Breast epithelium (tissue), 4 donors: ENCODE results near the gene NME9. TPM values are rescaled to one million over a fixed set of nuclear protein-coding genes. Genes with fewer than 3 reads are reported as not detected.

Experiments
- DNase-seq, 2 donors: peaks; one replicate each; pipeline ENCODE4 v3.0.0-alpha.2; 2019; ENCODE audit warnings: low spot score in 2 of 2
- H3K27ac ChIP-seq, 2 donors: fragments of 200-600 bp; sonication (generic) in 1 of 2; one replicate each; pipeline ENCODE4 v1.5.1; 2016 to 2019; ENCODE audit warnings: mild to moderate bottlenecking in 1 of 2
- H3K27me3 ChIP-seq, 2 donors: fragments of 200-600 bp; sonication (generic) in 1 of 2; one replicate each; pipeline versions ENCODE4 v1.5.1 to v1.6.0; 2017 to 2019; ENCODE audit warnings: control low read depth in 1 of 2, mild to moderate bottlenecking in 1 of 2
- H3K36me3 ChIP-seq: fragments of 200-600 bp; one replicate; pipeline ENCODE4 v1.5.1; 2019
- H3K4me1 ChIP-seq, 2 donors: fragments of 200-600 bp; sonication (generic); one replicate each; pipeline ENCODE4 v1.5.1; 2016 to 2019; ENCODE audit warnings: control low read depth in 1 of 2
- H3K4me3 ChIP-seq, 3 donors: fragments of 200-600 bp; sonication (generic); 1 replicate in 2 of 3; 2 replicates in 1 of 3; pipeline ENCODE4 v1.5.1; 2016 to 2019; ENCODE audit warnings: mild to moderate bottlenecking in 3 of 3, moderate library complexity in 2 of 3
- H3K9me3 ChIP-seq, 2 donors: fragments of 200-600 bp; sonication (generic) in 1 of 2; one replicate each; pipeline ENCODE4 v1.5.1; 2016 to 2019; ENCODE audit warnings: control low read depth in 1 of 2
- CTCF ChIP-seq, 3 donors: fragments of 450-650 bp; IDR thresholded peaks; one replicate each; pipeline ENCODE4 v1.5.1; 2016 to 2017; ENCODE audit warnings: antibody characterized with exemption in 3 of 3, mild to moderate bottlenecking in 3 of 3, moderate library complexity in 3 of 3
- intact Hi-C: fragments of 100-400 bp; cut with DNase I; formaldehyde crosslinking; loops from one replicate; pipeline ENCODE4 v1.15.1; 2023; ENCODE audit warnings: low total_unique reads
- total RNA-seq, 3 donors: library from RNA; depleted of rRNA; stranded (reverse); fragments of >200 nt; gene quantifications; one replicate each; pipeline ENCODE4 v1.1.0, GENCODE V29; 2016

Gene NME9
- total RNA-seq, 3 donors from 2014 or later, result 0.48 to 1.3 (median 0.98) TPM

DNA sequence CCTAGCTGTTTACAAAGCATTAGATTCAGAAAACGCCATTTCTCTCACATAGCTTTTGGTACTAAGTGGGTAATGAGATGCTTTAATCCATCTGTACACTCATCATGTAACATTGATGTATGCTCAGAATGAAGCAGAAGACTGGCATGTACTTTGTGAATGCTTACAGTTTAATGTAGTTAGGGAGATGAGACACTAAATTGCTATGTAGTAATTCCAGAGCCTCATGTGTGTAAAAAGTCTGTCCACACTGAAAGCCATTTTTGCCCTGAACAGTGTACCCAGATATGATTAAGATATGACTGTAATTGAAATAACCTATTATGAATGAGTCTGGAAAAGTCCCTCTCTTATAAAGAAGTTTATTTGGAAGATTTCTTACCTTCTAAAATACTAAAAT lies 76.0 kb downstream of the NME9 start:
- no peak overlapping the region for H3K4me3 ChIP-seq
- H3K36me3 ChIP-seq, result no peaks in the 10 kb centered on the region
- TF ChIP-seq CTCF (IDR thresholded peaks at IDR 0.05), result no peak
- no peaks in the 10 kb centered on the region for H3K4me1 ChIP-seq
- no peak overlapping the region for H3K27ac ChIP-seq
- H3K27me3 ChIP-seq, result no peaks in the 10 kb centered on the region
- no peak for DNase-seq
- intact Hi-C loops, result loop anchor here (2.0 to 10.0 kb wide), 2 partner anchors 65 to 151 kb away; no protein-coding TSS in a partner anchor
- no peaks in the 10 kb centered on the region for H3K9me3 ChIP-seq

Other genes with a start within 250 kb of the NME9 start
- 10 to 100 TPM; 24.5 to 34.4 (median 25.3) TPM for gene DZIP1L, start 214.2 kb downstream of the NME9 start, total RNA-seq
- gene A4GNT, start 197.5 kb downstream of the NME9 start, total RNA-seq, result not detected
- 10 to 100 TPM in 2 of 3 donors, 1 to 10 TPM in 1; 9.9 to 20.5 (median 13.1) TPM for gene DBR1, start 154.9 kb downstream of the NME9 start, total RNA-seq
- gene ARMC8, start 142.6 kb downstream of the NME9 start, total RNA-seq, result 10 to 100 TPM; 74.4 to 93.3 (median 82.0) TPM
- gene MRAS, start 18.7 kb upstream of the NME9 start, total RNA-seq, result 100 to 1,000 TPM in 1 of 3 donors, 10 to 100 TPM in 2; 39.0 to 157 (median 74.8) TPM
- 1 to 10 TPM in 2 of 3 donors, under 1 TPM in 1; 0.32 to 4.2 (median 2.3) TPM for gene ESYT3, start 104.8 kb upstream of the NME9 start, total RNA-seq